Activated naive CD4-positive, alpha-beta T cell treated with anti-CD3 and anti-CD28 coated beads, Interleukin-2, amount 50 U/mL, for 16 hours (primary cell): ENCODE results near the gene EXOC5.
A peak's percentile ranks its signal among the peaks of the same experiment; 100 is the strongest.

Experiments
- DNase-seq: peaks from one replicate; pipeline ENCODE4 v3.0.0-alpha.2; 2020

Gene EXOC5, protein sequence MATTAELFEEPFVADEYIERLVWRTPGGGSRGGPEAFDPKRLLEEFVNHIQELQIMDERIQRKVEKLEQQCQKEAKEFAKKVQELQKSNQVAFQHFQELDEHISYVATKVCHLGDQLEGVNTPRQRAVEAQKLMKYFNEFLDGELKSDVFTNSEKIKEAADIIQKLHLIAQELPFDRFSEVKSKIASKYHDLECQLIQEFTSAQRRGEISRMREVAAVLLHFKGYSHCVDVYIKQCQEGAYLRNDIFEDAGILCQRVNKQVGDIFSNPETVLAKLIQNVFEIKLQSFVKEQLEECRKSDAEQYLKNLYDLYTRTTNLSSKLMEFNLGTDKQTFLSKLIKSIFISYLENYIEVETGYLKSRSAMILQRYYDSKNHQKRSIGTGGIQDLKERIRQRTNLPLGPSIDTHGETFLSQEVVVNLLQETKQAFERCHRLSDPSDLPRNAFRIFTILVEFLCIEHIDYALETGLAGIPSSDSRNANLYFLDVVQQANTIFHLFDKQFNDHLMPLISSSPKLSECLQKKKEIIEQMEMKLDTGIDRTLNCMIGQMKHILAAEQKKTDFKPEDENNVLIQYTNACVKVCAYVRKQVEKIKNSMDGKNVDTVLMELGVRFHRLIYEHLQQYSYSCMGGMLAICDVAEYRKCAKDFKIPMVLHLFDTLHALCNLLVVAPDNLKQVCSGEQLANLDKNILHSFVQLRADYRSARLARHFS

DNA sequence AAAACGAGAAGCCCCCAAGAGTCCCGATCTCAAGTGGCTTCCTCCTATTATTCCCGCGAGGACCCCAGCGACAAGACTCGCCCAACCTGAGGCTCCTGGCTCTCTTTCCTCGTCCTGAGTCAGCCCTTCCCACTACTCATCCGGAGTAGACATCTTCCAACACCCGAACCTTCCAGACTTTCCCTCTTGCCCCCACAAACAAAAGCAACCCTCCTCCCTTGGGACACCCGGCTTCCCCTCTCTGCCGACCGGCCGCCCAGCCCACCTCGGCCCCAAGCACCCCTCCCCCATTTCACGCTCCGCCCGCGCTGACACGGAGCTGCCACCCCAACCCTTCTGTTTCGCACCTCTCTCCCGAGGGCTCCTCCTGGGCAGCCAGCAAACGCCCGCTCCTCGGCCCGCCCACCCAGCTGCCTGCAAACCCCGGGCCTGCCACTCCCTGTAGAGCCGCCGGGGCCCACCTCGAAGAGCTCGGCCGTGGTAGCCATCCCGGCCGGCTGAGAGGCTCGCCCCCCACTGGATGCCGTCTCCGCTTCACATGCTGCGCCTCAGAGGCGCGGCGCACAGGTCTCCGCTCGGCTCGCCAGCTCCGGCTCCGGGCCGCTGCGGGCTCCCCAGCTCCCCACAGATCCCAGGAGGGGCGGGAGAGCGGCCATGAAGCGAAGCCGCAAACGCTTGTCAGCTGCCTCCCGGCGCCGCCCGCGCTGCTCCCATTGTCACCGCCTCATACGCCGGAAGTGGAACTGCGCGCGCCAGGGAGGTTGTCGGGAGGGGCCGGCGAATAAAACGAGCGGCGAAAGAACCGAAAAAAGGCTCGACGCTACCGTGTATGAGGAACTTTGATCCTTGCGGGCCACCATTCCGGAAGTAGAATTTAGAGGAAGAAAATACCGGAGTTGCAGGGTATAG is at the start of gene EXOC5, which contains the start of gene AP5M1:
Gene EXOC5, minus strand, starts transcription at position 745 of the 909 bp plus-strand sequence. Its CDS starts 257 bp downstream, at position 488.
Gene AP5M1, plus strand, starts transcription at position 811 of the 909 bp plus-strand sequence. CDS start 344 bp downstream, outside the sequence.
- peak; percentile 90 for DNase-seq

DNA sequence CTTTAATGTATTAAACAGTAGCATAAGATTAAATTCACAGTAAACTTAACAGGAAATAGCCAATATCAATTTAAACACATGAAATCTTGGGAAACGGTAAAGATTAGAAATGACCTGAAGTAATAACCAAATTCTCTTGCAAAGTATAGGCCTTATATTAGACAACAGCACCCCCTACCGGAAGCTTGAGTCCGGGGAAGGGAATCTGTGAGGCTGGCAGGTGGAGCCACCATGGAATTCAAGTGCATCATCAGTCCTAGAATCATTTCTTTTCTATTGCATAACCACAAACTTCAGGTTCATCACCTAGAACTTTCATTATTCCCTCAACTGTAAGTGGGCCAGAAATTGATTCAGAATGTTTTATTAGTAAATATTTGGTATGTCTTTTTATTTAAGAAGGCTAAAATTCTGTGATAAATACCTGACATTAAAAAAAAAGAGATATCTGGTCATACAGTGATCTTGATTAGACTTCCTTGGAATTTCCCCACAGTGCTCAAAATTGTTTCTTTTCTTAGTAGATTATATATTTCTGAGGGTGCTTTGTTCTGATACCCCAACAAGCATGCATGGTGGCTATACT is 48.6 kb upstream of the EXOC5 start:
- peak; percentile 67 for DNase-seq

DNA sequence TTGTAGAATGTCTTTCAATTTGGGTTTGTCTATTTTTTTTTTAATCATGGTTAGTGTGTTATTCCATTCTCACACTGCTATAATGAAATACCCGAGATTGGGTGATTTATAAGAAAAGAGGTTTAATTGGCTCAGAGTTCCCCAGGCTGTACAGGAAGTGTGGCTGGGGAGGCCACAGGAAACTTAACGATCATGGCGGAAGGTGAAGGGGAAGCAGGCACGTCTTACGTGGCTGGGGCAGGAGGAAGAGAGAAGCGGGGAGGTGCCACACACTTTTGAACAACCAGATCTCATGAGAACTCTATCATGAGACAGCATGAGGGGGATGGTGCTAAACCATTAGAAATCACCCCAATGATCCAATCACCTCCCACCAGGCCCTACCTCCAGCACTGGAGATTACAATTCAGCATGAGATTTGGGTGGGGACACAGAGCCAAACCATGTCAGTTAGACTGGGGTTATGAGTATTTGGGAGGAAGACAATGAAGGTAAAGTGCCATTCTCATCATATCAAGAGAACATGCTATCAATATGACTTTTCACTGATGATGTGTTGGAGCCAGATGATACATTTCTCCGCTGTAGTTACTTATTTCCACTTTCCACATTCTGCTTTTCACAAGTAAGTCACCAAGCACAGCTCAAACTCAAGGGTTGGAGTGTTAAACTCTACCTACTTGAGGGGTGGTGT is 45.8 kb upstream of the EXOC5 start:
- no peak for DNase-seq

DNA sequence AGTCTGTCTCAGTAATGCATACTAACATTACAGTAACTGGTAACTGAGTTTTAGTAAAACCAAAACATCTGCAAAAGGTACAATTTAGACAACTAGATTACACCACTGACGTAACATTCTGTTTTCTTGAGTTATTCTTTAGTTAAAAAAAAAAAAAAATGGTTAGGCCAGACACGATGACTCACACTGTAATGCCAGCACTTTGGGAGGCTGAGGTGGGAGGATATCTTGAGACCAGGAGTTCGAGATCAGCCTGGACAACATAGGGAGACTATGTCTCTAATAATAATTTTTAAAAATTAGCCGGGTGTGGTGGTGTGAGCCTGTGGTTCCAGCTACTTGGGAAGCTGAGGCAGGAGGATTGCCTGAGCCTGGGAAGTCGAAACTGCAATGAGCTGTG is 34.2 kb upstream of the EXOC5 start:
- DNase-seq: no peak

DNA sequence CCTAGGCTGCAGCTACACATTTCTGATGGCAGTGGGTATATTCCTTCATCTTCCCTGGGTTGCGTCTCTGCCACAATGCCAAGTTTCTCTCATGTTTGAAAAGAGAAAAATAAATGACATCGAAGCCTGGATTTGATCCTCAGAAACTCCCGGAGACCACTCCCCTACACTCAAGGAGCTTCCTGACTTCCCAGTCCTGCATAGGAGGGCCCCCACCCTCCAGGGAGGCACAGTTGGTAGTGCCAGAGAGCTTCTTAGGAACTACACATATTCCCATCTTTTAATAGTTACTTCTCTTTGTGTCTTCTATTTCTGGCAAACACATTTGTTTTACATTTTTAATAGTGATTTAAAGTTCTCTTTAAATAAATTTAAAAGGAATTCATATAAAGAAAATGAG is 30.8 kb upstream of the EXOC5 start:
- DNase-seq: no peak

DNA sequence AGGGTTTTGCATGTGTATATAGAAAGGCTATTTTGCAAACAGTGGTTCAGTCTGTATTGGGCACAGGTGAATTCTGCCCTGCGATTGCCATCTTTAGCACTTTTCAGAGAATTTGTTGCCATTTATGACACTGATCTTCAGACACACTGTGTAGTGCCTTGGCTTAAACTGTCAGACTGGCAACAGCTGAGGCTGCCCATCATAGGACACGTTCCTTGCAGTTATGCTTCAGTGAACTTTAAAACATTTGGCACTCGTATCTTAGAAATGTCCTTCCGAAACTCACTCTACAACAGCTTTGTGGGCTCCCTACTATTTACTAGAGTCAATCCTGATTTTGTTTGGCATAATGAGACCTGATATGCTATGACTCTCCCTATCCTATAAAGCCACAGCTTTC is 29.1 kb upstream of the EXOC5 start:
- no peak for DNase-seq

DNA sequence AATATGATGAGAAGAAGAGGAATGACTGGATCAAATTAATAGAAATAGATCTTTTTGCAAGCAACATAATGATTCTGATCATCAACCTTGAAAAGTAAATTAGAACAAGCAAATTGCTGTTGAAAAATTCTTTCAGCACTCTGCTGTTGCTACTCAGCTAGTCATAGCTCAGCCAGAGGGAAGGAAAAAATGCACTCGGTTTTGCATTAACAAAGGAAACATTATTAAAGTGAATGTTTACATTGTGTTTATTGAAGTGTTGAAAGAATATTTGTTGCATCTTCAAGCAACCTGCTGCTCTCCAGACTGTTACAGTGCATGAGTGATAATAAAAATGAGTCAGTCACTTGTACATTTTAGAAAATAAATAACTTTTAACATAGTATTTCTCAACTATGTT is 26.5 kb upstream of the EXOC5 start:
- no peak for DNase-seq

DNA sequence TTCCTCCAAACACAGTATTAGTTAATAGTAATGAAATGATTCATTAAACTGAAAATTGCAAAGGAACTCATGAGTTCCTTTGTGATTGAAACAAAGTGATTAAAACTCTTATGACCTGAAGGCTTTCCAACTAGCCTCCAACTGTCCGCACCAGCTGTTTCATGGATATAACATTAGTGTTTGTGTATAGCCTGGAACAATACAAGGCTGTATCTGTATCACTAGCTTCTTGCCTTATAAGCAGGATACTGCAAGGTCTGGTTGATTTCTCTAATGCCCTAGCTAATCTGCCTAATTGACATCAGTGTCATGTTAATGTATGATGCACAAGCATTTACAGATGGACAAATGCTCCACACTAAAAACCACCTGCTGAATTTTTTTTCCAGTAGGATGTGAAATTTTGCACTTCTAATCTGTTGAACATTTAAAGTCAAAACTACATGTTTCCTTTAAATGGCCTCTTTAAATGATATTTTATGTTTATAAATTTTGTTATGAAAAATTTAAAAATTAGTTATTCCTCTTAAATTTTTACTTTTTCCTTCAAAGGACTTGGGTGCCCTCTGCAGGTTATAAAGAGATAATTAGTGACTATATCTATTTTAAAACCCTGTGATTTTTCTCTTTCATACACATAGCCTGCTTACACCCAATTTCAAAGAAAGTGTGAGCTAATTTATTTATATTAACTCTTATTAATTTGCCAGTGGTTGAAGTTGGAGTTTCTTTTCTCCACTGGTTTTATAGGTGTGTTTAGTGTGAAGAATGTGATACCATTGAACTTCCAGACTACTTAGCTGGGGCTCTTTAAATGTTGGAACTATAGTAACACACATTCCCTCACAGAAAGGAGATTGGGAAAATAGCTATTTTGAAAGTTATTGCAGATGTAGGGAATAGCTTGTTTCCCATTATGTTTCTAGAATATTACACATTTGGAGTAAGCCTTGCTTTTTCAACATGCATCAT is 25.4 kb upstream of the EXOC5 start:
- DNase-seq: no peak

DNA sequence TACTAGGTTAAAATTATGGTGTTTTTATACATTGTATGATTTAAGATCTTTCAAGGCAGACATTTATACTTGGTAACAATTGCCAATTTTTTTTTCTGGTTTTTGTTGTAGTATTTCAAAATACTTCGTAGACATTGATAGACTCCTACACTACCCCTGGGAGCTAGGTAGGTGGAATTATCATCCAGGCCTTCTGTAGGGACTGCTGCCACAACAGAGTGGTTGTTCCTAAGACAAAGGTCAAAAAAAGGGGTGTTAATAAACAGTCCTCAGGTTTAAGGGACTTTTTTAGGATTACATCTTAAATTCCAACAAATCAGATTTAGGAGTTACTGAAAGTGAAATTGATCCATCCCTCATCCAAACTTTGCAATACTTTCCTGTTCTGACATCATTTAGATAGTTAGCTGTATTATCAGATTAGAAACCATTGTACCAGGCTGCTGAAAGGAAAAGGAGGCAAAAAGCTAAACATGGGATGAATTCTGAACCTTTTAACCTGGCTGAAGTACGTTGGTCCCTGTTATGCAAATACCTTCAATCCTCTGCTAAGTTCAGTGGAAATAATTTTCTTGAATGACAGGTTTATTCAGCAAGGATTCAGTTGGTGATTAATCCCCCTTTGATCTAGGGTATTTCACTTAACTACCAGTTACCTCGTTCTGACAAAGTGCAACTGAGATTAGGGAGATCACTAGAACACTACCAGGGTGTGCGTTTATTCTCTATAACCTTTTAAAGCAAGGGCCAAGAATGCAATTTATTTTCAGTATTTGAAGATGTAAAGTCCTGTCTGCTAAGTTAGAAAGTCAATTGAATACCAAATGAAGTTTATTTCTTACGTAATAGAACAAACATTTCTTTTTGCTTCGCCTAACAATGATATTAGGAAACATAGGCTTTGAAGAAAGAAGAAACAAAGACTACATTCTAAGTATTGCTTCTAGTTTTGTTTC is 23.3 kb upstream of the EXOC5 start:
- DNase-seq: no peak

DNA sequence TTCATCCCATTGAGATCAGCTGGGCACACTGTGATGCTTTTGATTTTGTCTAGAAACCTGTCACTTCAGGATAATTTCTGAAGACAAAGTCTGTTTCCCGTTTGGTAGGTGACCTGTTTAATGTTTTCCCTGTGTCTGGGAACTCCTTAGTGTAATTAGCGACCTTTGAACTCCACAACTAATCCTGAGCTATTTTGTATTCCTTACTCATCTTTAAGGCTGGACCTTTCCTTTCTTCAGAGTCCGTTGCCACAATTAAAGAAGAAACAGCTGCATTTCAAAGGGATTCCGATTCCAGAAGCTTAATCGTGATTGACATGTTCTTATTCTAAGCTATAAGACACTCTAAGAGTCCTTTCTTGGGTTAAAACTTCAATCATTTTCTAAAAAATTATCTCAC is 22.0 kb upstream of the EXOC5 start:
- DNase-seq: no peak

DNA sequence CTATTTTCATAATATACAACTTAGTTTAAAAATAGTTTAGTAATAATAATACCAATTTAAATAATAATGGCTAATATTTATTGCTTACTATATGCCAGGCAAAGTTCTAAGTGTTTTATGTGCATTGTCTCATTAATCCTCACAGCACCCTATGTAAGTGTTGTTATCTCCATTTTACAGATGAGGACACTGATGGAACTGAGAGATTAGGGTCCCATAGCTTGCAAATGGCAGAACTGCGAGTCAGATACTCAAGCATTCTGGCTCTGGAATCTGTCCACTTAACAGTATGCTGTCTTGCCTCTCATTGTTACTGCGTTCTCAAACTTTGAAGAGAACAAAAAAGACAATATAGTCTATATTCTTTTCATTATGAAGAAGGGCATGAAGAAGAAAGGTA is 19.0 kb upstream of the EXOC5 start:
- DNase-seq: no peak

DNA sequence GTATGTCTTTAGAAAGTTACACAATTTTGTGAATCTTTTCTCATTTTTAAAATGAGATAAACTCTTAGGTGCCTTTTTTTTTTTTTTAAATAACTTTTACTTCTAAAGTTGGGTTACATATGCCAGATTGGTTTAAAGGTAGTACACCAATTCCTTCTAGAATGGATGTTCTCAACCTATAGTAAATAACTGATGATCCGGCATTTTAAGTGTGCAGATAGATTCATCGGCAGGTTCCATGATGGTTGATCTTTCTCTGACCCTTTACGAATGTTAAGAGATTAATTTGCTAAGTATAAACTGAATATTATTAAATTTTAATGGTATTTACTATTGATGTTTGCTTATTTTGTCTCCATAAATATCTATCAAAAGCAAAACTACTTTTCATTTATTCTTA is 8.4 kb upstream of the EXOC5 start:
- no peak for DNase-seq

DNA sequence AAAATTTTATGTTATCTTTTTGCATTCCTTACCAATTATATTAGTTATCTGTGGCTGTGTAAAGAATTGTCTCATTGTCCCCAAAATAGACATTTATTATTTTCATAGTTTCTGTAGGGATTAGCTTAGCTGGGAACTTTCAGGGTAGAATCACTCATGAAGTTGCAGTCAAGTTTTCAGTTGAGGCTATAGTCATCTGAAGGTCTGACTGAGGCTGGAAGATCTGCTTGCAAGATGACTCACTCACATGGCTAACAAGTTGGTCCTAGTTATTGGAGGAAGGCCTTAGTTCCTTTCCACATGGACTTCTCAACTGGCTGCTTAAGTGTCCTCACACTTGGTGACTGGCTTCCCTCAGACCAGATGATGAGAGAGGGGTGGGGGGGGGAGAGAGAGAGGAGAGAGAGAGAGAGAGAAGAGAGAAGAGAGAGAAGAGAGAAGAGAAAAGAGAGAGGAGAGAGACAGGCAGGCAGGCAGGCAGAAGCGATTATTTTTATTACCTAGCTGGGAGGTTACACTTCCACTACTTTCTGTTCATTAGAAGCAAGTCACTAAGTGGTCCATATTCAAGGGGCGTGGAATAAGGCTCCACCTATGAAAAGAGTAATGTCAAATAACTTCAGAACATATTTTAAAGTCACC is 6.4 kb upstream of the EXOC5 start:
- DNase-seq: no peak

DNA sequence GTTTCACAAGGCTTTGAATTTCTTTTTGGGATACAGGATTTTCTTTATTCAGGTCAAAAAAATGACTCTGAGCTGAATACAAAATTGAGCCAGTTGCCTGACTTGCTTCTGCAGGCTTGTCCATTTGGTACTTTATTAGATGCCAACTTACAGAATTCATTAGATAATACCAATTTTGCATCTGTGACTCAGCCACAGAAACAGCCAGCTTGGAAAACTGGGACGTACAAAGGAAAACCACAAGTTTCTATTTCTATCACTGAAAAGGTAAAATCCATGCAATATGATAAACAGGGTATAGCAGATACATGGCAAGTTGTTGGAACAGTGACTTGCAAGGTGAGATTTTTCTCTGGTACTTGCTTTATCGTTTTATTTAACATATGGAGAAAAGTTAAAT is 5.8 kb upstream of the EXOC5 start:
- DNase-seq: no peak

DNA sequence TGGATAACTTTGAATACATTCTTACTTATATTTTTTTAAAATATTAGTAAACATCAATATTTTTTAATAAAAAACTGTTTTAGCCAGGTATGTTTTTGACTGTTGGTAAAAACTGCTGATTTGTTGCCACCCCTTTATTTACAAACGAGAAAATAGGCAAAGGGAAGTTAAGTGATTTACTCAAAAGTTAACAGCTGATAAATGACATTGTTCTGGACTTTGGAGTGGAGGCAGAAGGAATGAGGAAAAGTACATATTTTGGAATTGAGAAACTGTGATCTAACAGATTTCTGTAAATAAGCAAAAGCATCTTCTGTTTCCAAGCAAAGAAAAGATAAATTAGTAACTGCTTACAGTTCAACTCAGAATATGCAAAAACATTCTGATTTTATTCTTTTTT is 4.5 kb upstream of the EXOC5 start:
- no peak for DNase-seq

DNA sequence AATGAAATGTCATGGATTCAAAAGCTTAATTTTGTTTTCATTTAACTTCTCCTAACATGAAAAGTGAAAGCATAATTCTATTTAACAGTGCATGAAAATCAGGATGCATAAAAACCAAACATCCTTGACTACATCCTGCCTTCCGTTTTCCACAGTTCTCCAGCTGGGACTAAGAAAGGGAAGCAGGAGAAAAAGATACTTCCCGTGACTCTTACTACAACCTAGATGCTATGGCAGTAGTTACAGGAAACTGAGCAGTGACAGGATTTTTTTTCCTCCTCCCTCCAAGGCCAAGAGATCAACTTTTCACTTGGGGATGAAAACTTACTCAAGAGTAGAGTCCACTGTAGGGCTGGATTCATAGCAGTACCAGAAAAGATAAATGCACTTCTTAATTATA is 2.6 kb downstream of the EXOC5 start:
- no peak for DNase-seq

DNA sequence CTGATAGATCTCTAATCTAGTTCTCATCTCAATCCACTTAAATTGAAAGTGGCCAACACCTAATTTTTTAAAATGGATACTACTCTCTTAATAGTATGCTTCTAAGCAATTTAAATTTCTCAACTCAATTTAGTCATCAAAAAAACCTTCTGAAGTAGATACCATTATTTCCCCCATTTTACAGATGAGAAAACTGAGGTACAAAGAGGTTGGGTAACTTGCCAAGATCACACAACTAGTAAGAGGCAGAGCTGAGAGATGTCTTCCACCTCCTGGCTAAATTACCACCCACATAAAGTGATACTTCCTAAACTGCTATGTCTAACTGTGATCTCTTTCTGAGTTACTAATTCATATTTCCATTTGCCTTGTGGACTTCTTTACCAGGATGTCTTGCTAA is 6.6 kb downstream of the EXOC5 start:
- no peak for DNase-seq

DNA sequence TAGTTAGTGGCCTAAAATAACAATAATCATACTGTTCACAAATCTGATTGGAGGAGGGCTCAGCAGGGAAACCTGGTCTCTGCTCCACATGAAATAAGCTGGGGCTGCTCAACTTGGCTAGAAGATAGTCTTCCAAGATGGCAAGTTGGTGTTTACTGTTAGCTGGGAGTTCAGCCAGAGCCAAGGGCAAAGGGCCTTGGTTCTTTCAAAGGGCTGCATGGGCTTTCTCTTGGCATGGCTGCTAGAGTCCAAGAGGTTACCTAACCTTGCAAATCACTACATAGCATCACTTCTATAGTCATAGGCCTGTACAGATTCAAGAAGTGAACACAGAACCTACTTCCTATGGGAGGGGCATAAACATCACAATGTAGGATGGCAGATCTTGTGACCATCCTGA is 7.1 kb downstream of the EXOC5 start:
- DNase-seq: no peak

DNA sequence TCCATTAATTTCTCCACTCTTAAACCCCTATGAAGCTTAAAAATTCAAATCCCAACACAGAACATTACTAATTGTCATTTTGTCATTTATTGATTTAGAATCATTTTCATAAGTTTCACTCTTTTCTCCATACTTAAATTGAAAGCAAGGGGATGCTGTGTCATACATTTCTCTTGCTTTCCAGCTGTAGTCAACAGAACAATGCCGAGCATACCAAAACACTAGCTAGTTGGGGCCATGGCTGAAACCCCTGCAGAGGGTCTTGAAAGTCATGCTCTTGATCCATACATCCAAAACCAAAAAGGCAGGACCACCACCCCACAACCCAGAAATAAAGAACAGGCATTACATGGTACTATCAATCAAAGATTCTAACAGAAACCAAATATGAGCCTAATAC is 9.0 kb downstream of the EXOC5 start:
- no peak for DNase-seq
